ENCODE measurements around the gene PTMS. TPM values are rescaled to one million over a fixed set of nuclear protein-coding genes. Genes with fewer than 3 reads are reported as not detected.

PTMS gene
- total RNA-seq, 1 donor from 2014 or later = 49.1 TPM

Other genes starting within 250 kb of the PTMS start
- gene GAPDH, start 231.8 kb upstream of the PTMS start, total RNA-seq = 1,424 TPM
- gene IFFO1, start 210.3 kb upstream of the PTMS start, total RNA-seq = 8.5 TPM
- gene NOP2, start 198.1 kb upstream of the PTMS start, total RNA-seq = 11.5 TPM
- 161 TPM for gene CHD4, start 159.0 kb upstream of the PTMS start, total RNA-seq
- gene LPAR5, start 130.4 kb upstream of the PTMS start, total RNA-seq = 1.7 TPM
- gene ACRBP, start 118.9 kb upstream of the PTMS start, total RNA-seq = 0.99 TPM
- 45.6 TPM for gene ING4, start 103.2 kb upstream of the PTMS start, total RNA-seq
- 17.4 TPM for gene ZNF384, start 77.0 kb upstream of the PTMS start, total RNA-seq
- 0.10 TPM for gene PIANP, start 65.5 kb upstream of the PTMS start, total RNA-seq
- gene COPS7A, start 42.3 kb upstream of the PTMS start, total RNA-seq = 24.4 TPM
- 76.3 TPM for gene MLF2, start 13.2 kb upstream of the PTMS start, total RNA-seq
- 0.49 TPM for gene LAG3, start 6.2 kb downstream of the PTMS start, total RNA-seq
- 9.7 TPM for gene CD4, start 23.2 kb downstream of the PTMS start, total RNA-seq
- gene GPR162, start 55.5 kb downstream of the PTMS start, total RNA-seq = 4.9 TPM
- gene P3H3, start 62.0 kb downstream of the PTMS start, total RNA-seq = 28.4 TPM
- 2.2 TPM for gene GNB3, start 74.6 kb downstream of the PTMS start, total RNA-seq
- gene CDCA3, start 84.9 kb downstream of the PTMS start, total RNA-seq = 8.1 TPM
- gene USP5, start 85.8 kb downstream of the PTMS start, total RNA-seq = 35.7 TPM
- gene TPI1, start 101.2 kb downstream of the PTMS start, total RNA-seq = 316 TPM
- gene SPSB2, start 106.9 kb downstream of the PTMS start, total RNA-seq = 3.1 TPM
- gene LRRC23, start 138.5 kb downstream of the PTMS start, total RNA-seq = 4.3 TPM
- 9.0 TPM for gene ENO2, start 148.2 kb downstream of the PTMS start, total RNA-seq
- 39.4 TPM for gene ATN1, start 161.6 kb downstream of the PTMS start, total RNA-seq
- gene RNU7-1, start 177.5 kb downstream of the PTMS start, total RNA-seq = not detected
- 130 TPM for gene C12orf57, start 177.7 kb downstream of the PTMS start, total RNA-seq
- gene PTPN6, start 185.0 kb downstream of the PTMS start, total RNA-seq = 12.6 TPM
- 113 TPM for gene PHB2, start 204.3 kb downstream of the PTMS start, total RNA-seq
- gene EMG1, start 204.6 kb downstream of the PTMS start, total RNA-seq = 22.0 TPM

All from skin of body (tissue), 1 donor.